ENCODE data around the gene TUBB2A. TPM values are rescaled to one million over a fixed set of nuclear protein-coding genes. Genes with fewer than 3 reads are reported as not detected.

TUBB2A gene
- polyA plus RNA-seq, 1 of the 3 experiments (the other 2 are of a cell fraction), result 199 TPM

GRCh38 chr6:3152689-3153088, 4.7 kb downstream of the TUBB2A start:
- Histone ChIP-seq H3K36me3 (replicated peaks in 1 of 2; ENCODE audit: control insufficient read depth in 1 of 2, insufficient read depth in 2 of 2, low read length in 1 of 2) (peaks cover 32 to 36% of the 10 kb centered on the region in 2 experiments), H3K9ac (no peak overlapping the region), H3K27me3 (ENCODE audit: insufficient read depth) (no peaks in the 10 kb centered on the region), H3F3A (replicated peaks; ENCODE audit: insufficient read depth) (peaks cover 28% of the 10 kb centered on the region), H3K4me2 (no peak overlapping the region), H3K9me2 (no peaks in the 10 kb centered on the region), H4K20me1 (ENCODE audit: insufficient read depth) (peaks cover 18% of the 10 kb centered on the region), H2AFZ (ENCODE audit: low read depth) (no peak overlapping the region), H3K79me2 (ENCODE audit: insufficient read depth) (peaks cover 23% of the 10 kb centered on the region), H3K9me3 (no peaks in the 10 kb centered on the region), H3K27ac (ENCODE audit: low read depth in 2 of 2, low read length in 1 of 2) (no peak overlapping the region), H3K4me1 (ENCODE audit: control insufficient read depth in 1 of 2, insufficient read depth in 2 of 2, low read depth in 1 of 2, low read length in 1 of 2) (peaks cover 3 to 5% of the 10 kb centered on the region in 2 experiments; a peak in 1 of 4 replicates), H3K4me3 (ENCODE audit: low read depth in 2 of 2, low read length in 1 of 2) (no peak overlapping the region)
- DNase-seq, result no peak
- WGBS (ENCODE audit: low lambda C conversion rate), result 94% methylated on average over 3 of the region's 3 CpGs
- ChIA-PET CTCF (interaction anchor here (1.8 kb wide), 1 partner anchor 105 kb away, joined by 4 read pairs; no protein-coding TSS in a partner anchor), POLR2A (no interaction called here)
- no peak for TF ChIP-seq RXRA (IDR thresholded peaks at IDR 0.05; ENCODE audit: borderline replicate concordance, low read depth)
- TF ChIP-seq NFIC (IDR thresholded peaks at IDR 0.05; ENCODE audit: borderline replicate concordance), result no peak
- no peak for TF ChIP-seq RFX5 (IDR thresholded peaks at IDR 0.05; ENCODE audit: low read length)
- TF ChIP-seq MEF2A (IDR thresholded peaks at IDR 0.05; ENCODE audit: borderline replicate concordance, low read depth), result no peak
- no peak for TF ChIP-seq IRF3 (IDR thresholded peaks at IDR 0.05; ENCODE audit: low read depth, low read length)

GRCh38 chr6:3151691-3152090, 5.7 kb downstream of the TUBB2A start:
- Histone ChIP-seq H3F3A (replicated peaks; ENCODE audit: insufficient read depth) (peaks cover 28% of the 10 kb centered on the region), H3K36me3 (replicated peaks in 1 of 2; ENCODE audit: control insufficient read depth in 1 of 2, insufficient read depth in 2 of 2, low read length in 1 of 2) (peaks cover 37 to 38% of the 10 kb centered on the region in 2 experiments), H3K9me3 (no peaks in the 10 kb centered on the region), H3K4me2 (no peak overlapping the region), H3K9me2 (no peaks in the 10 kb centered on the region), H3K27me3 (ENCODE audit: insufficient read depth) (no peaks in the 10 kb centered on the region), H3K27ac (ENCODE audit: low read depth in 2 of 2, low read length in 1 of 2) (no peak overlapping the region), H3K79me2 (ENCODE audit: insufficient read depth) (peaks cover 16% of the 10 kb centered on the region), H3K4me3 (ENCODE audit: low read depth in 2 of 2, low read length in 1 of 2) (no peak overlapping the region), H4K20me1 (ENCODE audit: insufficient read depth) (peaks cover 18% of the 10 kb centered on the region), H2AFZ (ENCODE audit: low read depth) (no peak overlapping the region), H3K4me1 (ENCODE audit: control insufficient read depth in 1 of 2, insufficient read depth in 2 of 2, low read depth in 1 of 2, low read length in 1 of 2) (peaks cover 3 to 5% of the 10 kb centered on the region in 2 experiments; a peak in 1 of 4 replicates), H3K9ac (no peak overlapping the region)
- ChIA-PET CTCF (interaction anchor here (1.8 kb wide), 1 partner anchor 106 kb away, joined by 4 read pairs; no protein-coding TSS in a partner anchor), POLR2A (no interaction called here)
- DNase-seq, result no peak
- WGBS (ENCODE audit: low lambda C conversion rate), result 98% methylated on average over 4 of the region's 5 CpGs
- no peak for TF ChIP-seq EZH2phosphoT487 (IDR thresholded peaks at IDR 0.05; ENCODE audit: borderline replicate concordance, low read depth)
- TF ChIP-seq TCF12 (IDR thresholded peaks at IDR 0.05), result no peak
- no peak for TF ChIP-seq SIN3A (IDR thresholded peaks at IDR 0.05; ENCODE audit: borderline replicate concordance, low read depth, low read length)
- no peak for TF ChIP-seq ELF1 (IDR thresholded peaks at IDR 0.05)
- no peak for TF ChIP-seq CTCF (IDR thresholded peaks at IDR 0.05)
- TF ChIP-seq RCOR1 (IDR thresholded peaks at IDR 0.05; ENCODE audit: low read length), result no peak
- TF ChIP-seq NRF1 (IDR thresholded peaks at IDR 0.05; ENCODE audit: low read depth, low read length), result no peak
- no peak for TF ChIP-seq ZBTB33 (IDR thresholded peaks at IDR 0.05; ENCODE audit: borderline replicate concordance, low read depth)
- no peak for TF ChIP-seq RAD21 (IDR thresholded peaks at IDR 0.05; ENCODE audit: low read length)
- TF ChIP-seq TAF1 (IDR thresholded peaks at IDR 0.05; ENCODE audit: borderline replicate concordance, low read depth, low read length), result no peak
- TF ChIP-seq YY1 (IDR thresholded peaks at IDR 0.05; ENCODE audit: low read depth), result no peak

All from SK-N-SH (cell line).